T follicular helper cell (primary cell): ENCODE results near the gene OSTC.
"Not testable (repeated sequence)": the region's sequence is repeated elsewhere in the genome, so short reads cannot be mapped to it uniquely, and the experiment has no call there.

Experiments
- DNase-seq: peaks from one replicate; pipeline ENCODE4 v3.0.0-alpha.2; 2020; ENCODE audit warnings: low read depth

OSTC gene

GRCh38 chr4:108646706-108647105, 3.7 kb upstream of the OSTC start:
- DNase-seq: no peak

DNA sequence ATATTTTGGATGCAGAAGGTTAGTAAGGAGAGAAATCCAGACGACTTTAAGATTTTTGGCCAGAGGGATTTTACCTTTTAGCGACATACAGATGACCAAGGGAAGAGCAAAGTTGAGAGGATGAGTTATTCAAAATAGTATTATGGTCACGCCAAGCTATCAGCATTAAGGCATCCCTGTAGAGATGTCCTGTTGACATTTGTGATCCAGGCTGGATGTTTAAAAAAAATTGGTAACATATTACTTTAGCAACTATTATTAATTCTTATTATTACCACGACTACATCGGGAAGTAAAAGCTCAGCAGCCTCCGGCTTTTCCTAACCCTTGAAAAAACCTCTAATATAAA, 562 bp upstream of the OSTC start:
- DNase-seq: no peak

- DNase-seq: no peak
Observed at GRCh38 chr4:108651014-108651791, 804 bp downstream of the OSTC start.

GRCh38 chr4:108662629-108663028, 12.2 kb downstream of the OSTC start:
- no peak for DNase-seq

DNA sequence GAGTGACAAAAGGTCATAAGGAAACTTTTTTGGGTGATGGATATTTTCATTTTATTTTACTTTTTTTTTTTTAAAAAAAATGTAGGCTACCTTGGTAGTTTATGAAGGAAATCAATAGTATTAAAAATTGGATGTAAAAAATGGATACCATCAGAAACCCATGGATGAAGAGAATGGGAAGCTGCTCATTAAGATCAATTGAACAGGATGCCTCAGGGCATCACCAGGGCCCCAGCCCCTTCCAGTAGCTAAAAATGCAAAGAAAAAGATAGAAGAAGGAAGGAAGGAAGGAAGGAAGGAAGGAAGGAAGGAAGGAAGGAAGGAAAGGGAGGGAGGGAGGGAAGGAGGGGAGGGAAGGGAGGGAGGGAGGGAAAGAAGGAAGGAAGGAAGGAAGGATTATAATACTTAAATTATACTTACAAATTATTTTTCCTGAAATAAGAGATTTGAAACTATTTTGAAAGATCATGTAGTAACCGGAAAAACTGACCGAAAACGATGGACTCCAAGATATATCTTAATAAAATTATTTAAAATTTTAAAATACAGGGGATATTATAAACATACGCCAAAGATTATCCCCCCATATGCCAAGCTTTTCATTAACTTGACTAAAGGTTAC, 24.1 kb downstream of the OSTC start:
- DNase-seq: no peak

DNA sequence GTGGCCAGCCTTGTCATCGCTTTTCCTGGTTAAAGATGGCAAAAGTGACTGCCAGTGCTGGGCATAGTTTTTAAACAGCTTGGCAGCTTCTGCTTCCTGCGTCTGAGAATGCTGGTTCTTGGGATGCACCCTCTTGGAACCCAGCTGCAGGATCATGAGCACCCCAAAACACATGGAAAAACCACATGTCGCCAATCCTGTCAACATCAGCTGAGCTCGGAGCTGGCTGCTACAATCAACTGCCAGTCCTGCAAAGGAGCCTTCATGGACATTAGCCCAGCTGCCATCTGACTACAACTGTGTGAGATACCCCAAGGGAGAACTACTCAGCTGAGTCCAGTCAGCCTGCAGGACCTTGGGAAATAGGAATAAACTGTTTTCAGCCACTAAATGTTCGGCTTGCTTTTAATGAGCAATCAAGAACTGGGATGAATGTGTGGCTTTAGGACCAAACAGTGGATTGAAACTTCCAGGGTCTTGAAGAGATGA, 31.0 kb downstream of the OSTC start:
- DNase-seq: no peak

- DNase-seq: no peak
Observed at GRCh38 chr4:108683479-108683878, 33.1 kb downstream of the OSTC start.

GRCh38 chr4:108685036-108685686, 34.8 kb downstream of the OSTC start:
- DNase-seq: no peak

DNA sequence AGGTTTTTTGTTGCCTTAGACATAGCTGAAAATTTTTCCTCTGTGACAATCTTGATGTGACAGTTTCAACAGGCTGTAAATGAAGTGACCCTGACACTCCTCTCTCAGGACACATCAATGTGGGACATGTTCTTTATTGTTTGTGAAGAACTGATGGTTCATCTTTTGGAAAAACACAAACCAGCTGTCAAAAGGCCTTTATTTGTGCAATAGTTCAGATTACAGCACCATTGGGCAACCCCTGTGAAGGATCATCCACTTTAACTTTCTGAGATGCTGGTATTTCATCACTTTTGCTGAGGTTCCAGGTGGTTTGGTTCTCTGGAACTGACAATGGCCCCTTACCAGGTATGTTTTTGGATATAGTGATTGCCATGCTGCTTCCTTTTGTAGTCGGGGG, 40.3 kb downstream of the OSTC start:
- no peak for DNase-seq

DNA sequence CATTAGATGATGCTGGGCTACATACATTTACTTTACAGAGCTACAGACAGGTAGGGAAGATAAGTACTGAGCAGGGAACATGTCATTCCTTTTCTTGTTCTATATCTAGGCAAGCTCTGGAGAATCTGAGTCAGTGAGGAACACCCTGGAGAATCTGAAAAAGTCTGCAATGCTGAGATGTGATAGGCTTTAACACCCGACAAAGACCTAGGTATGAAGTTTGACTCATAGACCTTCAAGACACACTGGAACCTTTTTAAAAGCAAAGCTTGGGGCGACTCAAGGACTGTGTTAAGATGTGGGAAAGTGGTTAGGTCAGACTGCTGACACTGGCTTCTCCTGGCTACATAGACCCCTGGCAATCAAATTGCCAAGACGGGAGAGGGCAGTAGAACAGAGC, 42.8 kb downstream of the OSTC start:
- DNase-seq: no peak

GRCh38 chr4:108693819-108694218, 43.4 kb downstream of the OSTC start:
- no peak for DNase-seq

DNA sequence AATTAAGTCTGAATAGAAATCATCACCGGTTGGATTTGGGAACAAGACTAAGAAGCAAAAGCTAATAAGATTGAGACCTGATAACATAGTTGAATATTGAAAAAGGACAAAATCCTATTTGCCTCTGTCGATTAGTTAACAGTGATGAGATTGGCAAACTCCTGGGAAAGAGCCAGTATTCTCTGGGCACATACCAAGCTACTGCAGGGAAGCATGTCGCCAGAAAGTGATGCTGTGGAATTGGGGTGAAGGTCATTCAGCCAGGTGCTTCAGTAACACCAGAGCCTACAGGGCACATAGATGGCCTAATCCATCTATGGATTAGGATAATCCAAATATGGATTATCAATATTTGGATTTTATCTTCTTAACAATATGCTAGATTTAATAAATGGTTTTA, 44.0 kb downstream of the OSTC start:
- DNase-seq: no peak

DNA sequence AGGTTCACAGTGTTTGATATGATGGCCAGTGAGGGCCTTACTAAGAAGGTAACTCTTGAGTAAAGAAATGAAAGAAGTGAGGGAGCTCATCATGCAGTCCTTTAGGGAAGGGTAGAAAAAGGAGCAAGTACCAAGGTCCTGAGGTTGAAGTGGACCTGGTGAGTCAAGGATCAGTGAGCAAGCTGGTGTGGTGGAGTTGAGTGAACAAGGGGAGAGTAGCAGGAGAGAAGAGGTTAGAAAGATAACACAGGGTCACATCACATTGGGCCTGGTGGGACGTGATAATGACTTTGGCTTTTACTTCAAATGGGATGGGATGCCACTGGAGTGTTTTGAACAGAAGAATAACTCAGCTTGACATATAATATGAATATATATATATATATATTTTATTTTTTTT, 44.7 kb downstream of the OSTC start:
- DNase-seq: no peak

- DNase-seq: no peak
Observed at GRCh38 chr4:108696160-108696559, 45.8 kb downstream of the OSTC start.

- no peak for DNase-seq
Observed at GRCh38 chr4:108700081-108700757, 49.8 kb downstream of the OSTC start.

DNA sequence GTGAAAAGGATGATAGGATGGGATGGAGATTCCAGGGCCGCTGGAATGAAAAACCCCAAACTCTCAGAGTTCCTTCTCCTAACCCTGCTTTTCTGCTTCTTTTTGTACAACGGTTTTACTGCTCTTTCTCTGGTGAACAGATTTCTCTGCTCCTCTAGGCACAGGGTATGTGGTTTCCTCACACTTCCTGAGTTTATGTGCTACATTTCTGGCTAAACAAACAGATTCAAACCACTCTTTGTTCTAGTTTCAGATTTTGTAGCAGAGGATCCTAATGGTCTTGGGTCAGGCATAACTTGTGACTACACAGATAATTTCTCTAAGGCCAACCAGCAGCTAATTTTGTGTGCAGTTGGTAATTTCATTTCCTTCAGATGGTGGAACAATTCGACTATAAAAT, 52.6 kb downstream of the OSTC start:
- DNase-seq: no peak

DNA sequence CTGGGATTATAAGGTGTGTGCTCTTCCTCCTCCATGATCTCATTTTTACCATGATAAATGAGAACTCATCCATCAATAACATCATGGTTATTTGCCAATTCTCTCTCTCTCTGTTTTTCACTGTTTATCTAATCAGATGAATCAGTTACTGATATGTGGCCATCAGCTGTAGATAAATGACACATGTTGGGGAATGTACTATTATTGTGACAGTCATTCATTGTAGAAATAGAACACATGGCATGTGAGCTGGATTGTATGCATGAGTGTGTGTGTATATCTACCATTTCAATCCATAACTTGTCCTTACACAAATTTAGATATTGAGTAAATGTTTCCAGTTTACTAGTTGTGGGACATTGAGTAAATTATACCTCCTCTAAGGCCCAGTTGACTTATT, 53.0 kb downstream of the OSTC start:
- no peak for DNase-seq

- no peak for DNase-seq
Observed at GRCh38 chr4:108703966-108704365, 53.6 kb downstream of the OSTC start.

GRCh38 chr4:108706289-108706688, 55.9 kb downstream of the OSTC start:
- no peak for DNase-seq

GRCh38 chr4:108709234-108709633, 58.8 kb downstream of the OSTC start:
- DNase-seq: no peak

DNA sequence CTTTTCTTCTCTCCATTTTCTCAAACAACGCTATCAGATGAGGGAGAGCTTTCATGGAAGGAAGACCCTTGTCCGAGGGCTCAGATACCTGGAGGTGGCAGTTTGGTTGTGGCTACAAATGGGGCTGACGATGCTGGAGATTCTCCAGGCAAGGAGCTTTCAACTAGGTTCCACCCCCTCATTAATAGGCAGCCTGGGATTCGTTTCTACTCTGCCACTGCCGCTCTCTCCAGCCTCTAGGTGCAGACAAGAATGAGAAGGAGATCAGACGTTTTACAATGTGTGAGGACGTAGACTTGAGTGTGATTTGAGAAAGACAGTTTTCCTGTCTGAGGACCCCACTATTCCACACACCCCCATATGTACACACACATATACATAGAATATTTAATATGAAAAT, 59.3 kb downstream of the OSTC start:
- no peak for DNase-seq

DNA sequence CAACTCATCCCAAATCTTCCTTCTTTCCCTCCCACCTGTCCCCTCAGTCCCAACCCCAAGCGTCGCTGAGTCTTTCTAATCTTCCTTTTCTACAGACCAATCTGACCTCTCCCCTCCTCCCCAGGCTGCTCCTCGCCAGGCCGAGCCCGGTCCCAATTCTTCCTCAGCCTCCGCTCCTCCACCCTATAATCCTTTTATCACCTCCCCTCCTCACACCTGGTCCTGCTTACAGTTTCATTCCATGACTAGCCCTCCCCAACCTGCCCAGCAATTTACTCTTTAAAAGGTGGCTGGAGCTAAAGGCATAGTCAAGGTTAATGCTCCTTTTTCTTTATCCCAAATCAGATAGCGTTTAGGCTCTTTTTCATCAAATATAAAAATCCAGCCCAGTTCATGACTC, 60.2 kb downstream of the OSTC start:
- not testable (repeated sequence) for DNase-seq

DNA sequence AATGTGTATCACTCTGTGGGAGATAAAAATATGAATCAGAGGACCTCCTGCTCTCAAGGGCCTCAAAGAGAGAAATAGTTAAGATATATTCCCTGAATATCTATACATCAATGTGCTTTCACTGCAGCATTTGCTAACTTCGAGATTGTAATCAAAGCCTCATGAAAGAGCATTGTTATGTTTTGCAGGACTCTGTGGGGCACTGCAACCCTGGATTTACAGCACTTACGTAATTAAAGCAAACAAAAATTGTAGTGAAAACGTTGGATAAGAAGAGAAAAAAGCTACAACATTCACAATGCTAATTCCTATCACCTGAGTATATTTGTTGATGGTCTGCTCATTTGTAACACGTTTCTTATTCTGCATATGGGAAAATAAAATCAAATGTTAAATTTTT, 64.5 kb downstream of the OSTC start:
- DNase-seq: no peak
